ENCODE data around the gene ANXA6. TPM values are rescaled to one million over a fixed set of nuclear protein-coding genes. Genes with fewer than 3 reads are reported as not detected.

The ANXA6 gene
- total RNA-seq, 1 experiment from 2014 or later = 98.7 TPM

GRCh38 chr5:151097820-151098767, 59.5 kb downstream of the ANXA6 start:
- H3T11ph ChIP-seq (ENCODE audit: low read length) = no peak overlapping the region
- H2BK20ac ChIP-seq (ENCODE audit: low read depth, low read length, poor library complexity, severe bottlenecking) = no peak overlapping the region
- H2AFZ ChIP-seq (ENCODE audit: low read length) = no peak overlapping the region
- no peaks in the 10 kb centered on the region for H4K20me1 ChIP-seq (ENCODE audit: control insufficient read depth, insufficient read depth, insufficient read length)
- no peak overlapping the region for H4K8ac ChIP-seq (replicated peaks; ENCODE audit: insufficient read length, low read depth, low read length)
- no peak overlapping the region for H2AK5ac ChIP-seq (ENCODE audit: insufficient read length, low read length)
- no peak overlapping the region; a peak in 1 of 7 replicates for H3K27ac Mint-ChIP-seq
- no peak for TF ChIP-seq CTCF (conservative IDR thresholded peaks at IDR 0.05)
- H3K36me3 Mint-ChIP-seq (ENCODE audit: insufficient read depth in 1 of 3, low read depth in 3 of 3) = peaks cover 2 to 10% (median 5%) of the 10 kb centered on the region in 3 experiments; a peak in 3 of 7 replicates
- no peak overlapping the region for H4K5ac ChIP-seq (ENCODE audit: insufficient read length, low read depth, low read length)
- no peak overlapping the region for H3K4ac ChIP-seq (ENCODE audit: low read depth, low read length)
- no peak overlapping the region for H3K27ac ChIP-seq (ENCODE audit: insufficient read length, low read depth, low read length)
- H3K9me3 ChIP-seq (ENCODE audit: control insufficient read depth, low read depth, low read length) = no peaks in the 10 kb centered on the region
- no peak for DNase-seq
- H2BK5ac ChIP-seq (ENCODE audit: insufficient read length, low read length) = no peak overlapping the region
- H3K18ac ChIP-seq (ENCODE audit: insufficient read length, low read depth, low read length) = no peak overlapping the region
- H3K4me1 ChIP-seq (ENCODE audit: insufficient read depth, low read length) = peaks cover 2% of the 10 kb centered on the region; the same call in 1 of the 2 replicates
- H2BK120ac ChIP-seq (ENCODE audit: low read depth, low read length, poor library complexity, severe bottlenecking) = no peak overlapping the region
- no peaks in the 10 kb centered on the region for H3K79me1 ChIP-seq (ENCODE audit: insufficient read depth, low read depth, low read length, poor library complexity, severe bottlenecking)
- H3K14ac ChIP-seq (ENCODE audit: insufficient read depth, low read length) = no peak overlapping the region
- no peak overlapping the region for H3K56ac ChIP-seq (ENCODE audit: insufficient read length, low read depth, low read length)
- H3K79me2 ChIP-seq (ENCODE audit: insufficient read depth, low read length) = no peaks in the 10 kb centered on the region
- peaks cover 35 to 36% of the 10 kb centered on the region in 2 experiments for H3K4me1 Mint-ChIP-seq
- no peak overlapping the region for H3K4me3 Mint-ChIP-seq
- no CpG with 5 or more reads among the region's 16 CpGs for WGBS (ENCODE audit: extremely low coverage, insufficient read length, low lambda C conversion rate)
- H2BK15ac ChIP-seq (ENCODE audit: low read depth, low read length) = no peak overlapping the region
- H3K9ac ChIP-seq (ENCODE audit: extremely low read depth, insufficient read length, low read length) = no peak overlapping the region
- no peaks in the 10 kb centered on the region for H3K9me3 Mint-ChIP-seq
- H3K23me2 ChIP-seq (ENCODE audit: insufficient read length, low read depth, low read length, poor library complexity, severe bottlenecking) = no peaks in the 10 kb centered on the region
- H3K27me3 ChIP-seq (ENCODE audit: insufficient read depth, low read length) = no peaks in the 10 kb centered on the region
- no peaks in the 10 kb centered on the region for H3K27me3 Mint-ChIP-seq (ENCODE audit: low read depth)
- H4K91ac ChIP-seq (ENCODE audit: insufficient read length, low read depth, low read length) = no peak overlapping the region
- H3K23ac ChIP-seq (ENCODE audit: insufficient read length, low read depth, low read length) = no peak overlapping the region
- no peak overlapping the region for H3K4me2 ChIP-seq (ENCODE audit: insufficient read depth, insufficient read length, low read length)
- H2BK12ac ChIP-seq (ENCODE audit: insufficient read length, low read depth, low read length) = no peak overlapping the region
